GM19328 (cell line): Measurements from ENCODE around the gene SPANXN4.
A peak's percentile ranks its signal among the peaks of the same experiment; 100 is the strongest.

Experiments
- ATAC-seq: cut with Tn5 transposase; IDR thresholded peaks from one replicate; pipeline ENCODE4 v1.9.1; 2021; ENCODE audit warnings: mild to moderate bottlenecking, moderate library complexity; ENCODE audit not compliant: unreplicated experiment

SPANXN4 gene

GRCh38 chrX:143025628-143026027 lies at the start of gene SPANXN4:
SPANXN4 (plus strand) TSS chrX:143025928; CDS start chrX:143026015, 87 bp downstream.
- ATAC-seq, result no peak

DNA sequence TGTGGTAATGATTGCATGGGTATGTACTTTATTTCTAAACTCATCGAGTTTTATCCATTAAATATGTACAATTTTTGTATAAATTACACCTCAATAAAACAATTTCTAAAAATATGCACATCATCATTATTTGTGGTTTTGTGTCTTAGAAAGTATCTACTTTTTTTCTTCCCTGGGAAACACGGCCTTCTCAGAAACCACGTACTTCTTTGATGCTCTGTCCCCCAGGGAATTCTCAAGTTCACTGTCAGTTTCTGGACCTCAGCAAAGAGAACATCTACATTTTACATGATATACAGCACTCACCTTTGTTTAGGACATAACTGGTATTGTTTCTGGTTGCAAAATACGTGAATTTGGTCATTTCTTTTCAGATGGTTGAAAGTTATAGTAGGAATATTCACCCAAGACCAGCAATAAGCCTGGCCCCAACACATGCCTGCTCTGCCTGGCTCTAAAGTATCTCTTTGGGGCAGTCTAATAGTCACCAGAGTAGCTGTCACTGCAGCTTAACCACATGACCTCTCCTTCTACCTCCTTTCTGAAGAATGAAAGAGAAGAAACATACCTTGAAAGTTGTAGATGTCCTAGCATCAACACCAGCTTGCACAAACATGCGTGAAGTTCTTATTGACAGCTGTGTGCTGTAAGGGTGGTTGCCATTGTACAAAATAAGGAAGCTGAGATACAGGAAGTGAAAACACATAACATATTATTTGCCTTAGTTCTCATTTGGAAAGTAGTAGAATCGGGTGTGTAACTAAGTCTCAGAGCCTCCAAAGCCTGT lies 48.4 kb upstream of the SPANXN4 start:
- peak; percentile 78 for ATAC-seq

DNA sequence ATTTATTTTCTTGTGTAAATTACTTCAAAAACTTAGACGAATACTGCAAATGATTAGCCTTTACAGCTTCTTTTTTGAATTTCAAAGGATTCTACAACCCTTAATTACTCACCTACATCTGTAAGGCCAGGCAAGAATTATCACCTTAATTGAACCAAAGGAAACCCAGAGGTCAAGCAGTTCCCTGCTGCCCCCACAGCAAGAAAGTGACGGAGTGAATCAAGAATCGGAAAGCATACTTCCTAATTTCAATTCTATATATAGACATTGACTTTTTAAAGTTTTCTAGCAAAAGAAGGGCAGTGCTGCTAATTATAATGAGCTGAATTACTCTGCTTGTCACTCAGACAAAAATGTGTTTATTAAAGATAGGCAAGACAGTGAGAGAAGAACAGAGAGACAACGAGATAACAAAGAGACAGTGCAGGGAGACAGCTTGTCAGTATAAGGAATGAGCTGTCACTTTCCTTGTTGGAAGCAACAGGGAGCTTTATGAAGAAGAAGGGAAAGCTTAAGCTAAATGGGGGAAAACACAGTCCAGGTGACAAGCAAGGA lies 47.5 kb upstream of the SPANXN4 start:
- ATAC-seq, result peak; percentile 26

DNA sequence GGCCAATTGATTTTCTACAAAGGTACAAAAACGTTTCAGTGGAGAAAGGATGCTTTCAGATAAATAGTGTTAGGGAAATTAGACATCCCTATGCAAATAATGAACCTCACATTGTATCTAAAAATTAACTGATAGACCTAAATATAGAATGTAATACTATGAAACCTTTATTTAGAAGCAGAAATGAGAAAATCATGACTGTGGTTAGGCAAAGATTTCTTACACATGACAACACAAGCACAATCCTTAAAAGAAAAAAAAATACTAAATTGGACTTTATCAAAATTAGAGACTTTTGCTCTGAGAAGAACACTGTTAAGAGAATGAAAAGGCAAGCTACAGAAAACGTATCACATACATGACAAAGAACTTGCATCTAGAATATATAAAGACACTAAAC lies 43.0 kb upstream of the SPANXN4 start:
- no peak for ATAC-seq

- no peak for ATAC-seq
Observed at GRCh38 chrX:142994988-142995387, 30.7 kb upstream of the SPANXN4 start.

- ATAC-seq, result no peak
Observed at GRCh38 chrX:142998447-142999198, 27.1 kb upstream of the SPANXN4 start.

- ATAC-seq, result no peak
Observed at GRCh38 chrX:142999199-142999701, 26.5 kb upstream of the SPANXN4 start.

- ATAC-seq, result no peak
Observed at GRCh38 chrX:143002206-143002605, 23.5 kb upstream of the SPANXN4 start.

GRCh38 chrX:143017272-143017671 lies 8.5 kb upstream of the SPANXN4 start:
- no peak for ATAC-seq

GRCh38 chrX:143027275-143027674 lies 1.5 kb downstream of the SPANXN4 start:
- ATAC-seq, result no peak

- ATAC-seq, result no peak
Observed at GRCh38 chrX:143047511-143047910, 21.8 kb downstream of the SPANXN4 start.

- ATAC-seq, result no peak
Observed at GRCh38 chrX:143058120-143058519, 32.4 kb downstream of the SPANXN4 start.

DNA sequence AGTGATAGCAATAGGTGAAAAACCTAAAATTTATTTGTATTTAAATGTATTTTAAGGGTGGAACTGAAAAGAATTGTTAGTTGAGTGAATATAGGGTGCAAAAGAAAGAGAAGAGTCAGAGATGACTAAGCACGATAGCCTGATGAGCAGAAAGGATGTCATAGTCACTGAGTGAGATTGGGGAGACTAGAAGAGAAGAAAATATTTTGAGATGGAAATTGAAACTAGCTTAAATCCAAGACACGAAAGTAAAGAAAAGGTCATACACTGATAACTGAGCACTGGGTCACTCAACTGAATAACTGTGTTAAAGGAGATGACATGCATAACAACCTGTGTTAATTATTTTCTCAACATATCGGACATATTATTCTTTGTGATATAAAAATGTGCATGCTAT lies 55.5 kb downstream of the SPANXN4 start:
- ATAC-seq, result no peak

- no peak for ATAC-seq
Observed at GRCh38 chrX:143082537-143082936, 56.8 kb downstream of the SPANXN4 start.
